Natural killer cell treated with Interleukin-12 subunit alpha and Interleukin-12 subunit beta and Interleukin-15 and Interleukin-18, amount 100 ng/mL, for 72 hours (primary cell): ENCODE measurements around the gene HJURP. TPM values are rescaled to one million over a fixed set of nuclear protein-coding genes. Genes with fewer than 3 reads are reported as not detected.
A peak's percentile ranks its signal among the peaks of the same experiment; 100 is the strongest.

Experiments
- ATAC-seq, 2 donors: fragments of 150-1000 bp; cut with Tn5 transposase in 1 of 2; sonication (Bioruptor Pico), chemical (Tn5 transposase) in 1 of 2; 2 replicates each; pipeline ENCODE4 v1.10.0; 2021
- DNase-seq: peaks from one replicate; pipeline ENCODE4 v3.0.0; 2022; ENCODE audit warnings: low spot score
- H3K27ac Mint-ChIP-seq, 2 donors: 1 replicate in 1 of 2; 2 replicates in 1 of 2; pipeline ENCODE4 v1.8.0; 2022; ENCODE audit warnings: mixed read lengths in 2 of 2, mild to moderate bottlenecking in 1 of 2, moderate library complexity in 1 of 2
- H3K27me3 Mint-ChIP-seq, 2 donors: 1 replicate in 1 of 2; 2 replicates in 1 of 2; pipeline ENCODE4 v1.8.0; 2022; ENCODE audit warnings: mixed read lengths in 2 of 2
- H3K36me3 Mint-ChIP-seq: one replicate; pipeline ENCODE4 v1.8.0; 2022; ENCODE audit warnings: mixed read lengths
- H3K4me1 Mint-ChIP-seq, 2 donors: 1 replicate in 1 of 2; 2 replicates in 1 of 2; pipeline ENCODE4 v1.8.0; 2022; ENCODE audit warnings: low read depth in 2 of 2, mixed read lengths in 2 of 2, mild to moderate bottlenecking in 1 of 2
- H3K4me3 Mint-ChIP-seq: one replicate; pipeline ENCODE4 v1.8.0; 2022; ENCODE audit warnings: mixed read lengths
- H3K9me3 Mint-ChIP-seq: 2 replicates; pipeline ENCODE4 v1.8.0; 2022; ENCODE audit warnings: mixed read lengths
- total RNA-seq, 2 donors: library from RNA; stranded (reverse); gene quantifications; one replicate each; pipeline ENCODE4 v1.2.3, GENCODE V29; 2022

HJURP gene
- total RNA-seq, 2 donors from 2014 or later: 35.6 to 76.6 TPM

GRCh38 chr2:233856184-233856583, 1.8 kb upstream of the HJURP start:
- Mint-ChIP-seq H3K4me3 (no peak overlapping the region), H3K4me1 (peaks cover 16 to 25% of the 10 kb centered on the region in 2 donors), H3K27ac (peak overlapping the region; percentile 35 to 92), H3K27me3 (no peaks in the 10 kb centered on the region), H3K36me3 (peaks cover 11% of the 10 kb centered on the region), H3K9me3 (no peaks in the 10 kb centered on the region)
- ATAC-seq (no peak), DNase-seq (no peak)

- Mint-ChIP-seq H3K27ac (peak overlapping the region; percentile 35 to 92), H3K4me1 (peaks cover 16 to 25% of the 10 kb centered on the region in 2 donors), H3K36me3 (peaks cover 11% of the 10 kb centered on the region), H3K27me3 (no peaks in the 10 kb centered on the region), H3K4me3 (peak overlapping the region; percentile 91), H3K9me3 (no peaks in the 10 kb centered on the region)
- no peak for DNase-seq
- ATAC-seq: no peak
Measured at GRCh38 chr2:233855345-233855744, 1.0 kb upstream of the HJURP start.

- peaks cover 16 to 26% of the 10 kb centered on the region in 2 donors for H3K4me1 Mint-ChIP-seq
- no peaks in the 10 kb centered on the region for H3K9me3 Mint-ChIP-seq
- peak overlapping the region; percentile 91 for H3K4me3 Mint-ChIP-seq
- ATAC-seq: peak in 1 of 2 donors; percentile 1
- DNase-seq: no peak
- no peaks in the 10 kb centered on the region for H3K27me3 Mint-ChIP-seq
- peak overlapping the region; percentile 92 to 95 for H3K27ac Mint-ChIP-seq
- peaks cover 11% of the 10 kb centered on the region for H3K36me3 Mint-ChIP-seq
Measured at GRCh38 chr2:233853883-233854240, 473 bp downstream of the HJURP start.

GRCh38 chr2:233853353-233853752, 982 bp downstream of the HJURP start:
- H3K4me3 Mint-ChIP-seq: peak overlapping the region; percentile 91
- H3K9me3 Mint-ChIP-seq: no peaks in the 10 kb centered on the region
- ATAC-seq: no peak
- peak overlapping the region; percentile 36 to 92 for H3K27ac Mint-ChIP-seq
- no peak for DNase-seq
- H3K27me3 Mint-ChIP-seq: no peaks in the 10 kb centered on the region
- peaks cover 16 to 31% of the 10 kb centered on the region in 2 donors for H3K4me1 Mint-ChIP-seq
- H3K36me3 Mint-ChIP-seq: peaks cover 16% of the 10 kb centered on the region

DNA sequence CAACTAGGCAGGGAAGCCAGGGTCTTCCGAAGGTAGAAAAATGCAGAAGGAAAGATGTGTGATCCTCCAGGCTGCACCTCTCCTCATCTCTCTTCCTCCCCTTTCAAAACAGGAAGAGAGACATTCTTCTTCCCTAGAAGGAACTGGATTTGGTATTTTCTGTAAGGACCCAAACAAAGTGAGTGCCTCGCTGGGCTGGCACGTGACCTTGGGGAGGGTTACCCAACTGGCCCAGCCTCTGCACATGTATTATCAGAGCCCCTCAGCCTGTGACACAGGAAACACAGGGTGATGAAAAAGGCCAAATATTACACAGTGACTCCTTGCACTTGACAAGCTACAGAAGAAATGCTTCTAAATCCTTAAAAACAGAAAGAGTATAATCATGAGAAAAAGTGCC, 2.3 kb downstream of the HJURP start:
- Mint-ChIP-seq H3K9me3 (no peaks in the 10 kb centered on the region), H3K27me3 (no peaks in the 10 kb centered on the region), H3K27ac (no peak overlapping the region), H3K36me3 (peaks cover 16% of the 10 kb centered on the region), H3K4me1 (peaks cover 14 to 31% of the 10 kb centered on the region in 2 donors), H3K4me3 (peak overlapping the region; percentile 91)
- no peak for ATAC-seq
- no peak for DNase-seq

DNA sequence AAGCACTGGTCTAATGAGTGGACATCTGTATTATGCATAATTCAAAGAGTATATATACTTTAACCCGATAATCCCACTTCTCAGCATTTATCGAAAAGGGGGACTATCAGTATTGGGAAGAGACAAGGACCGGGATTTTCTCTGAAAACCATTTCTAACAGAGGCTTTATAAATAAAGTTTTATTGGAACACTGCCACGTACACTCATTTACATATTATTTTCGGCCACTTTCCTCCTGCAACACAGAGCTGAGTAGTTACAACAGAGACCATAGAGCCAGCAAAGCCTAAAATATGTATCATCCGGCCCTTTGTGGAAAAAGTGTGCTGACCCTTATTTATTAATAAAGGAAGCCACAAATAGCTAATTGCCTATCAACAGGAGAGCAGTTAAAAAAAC, 3.2 kb downstream of the HJURP start:
- Mint-ChIP-seq H3K4me1 (peaks cover 14 to 31% of the 10 kb centered on the region in 2 donors), H3K27me3 (no peaks in the 10 kb centered on the region), H3K27ac (no peak overlapping the region), H3K36me3 (peaks cover 16% of the 10 kb centered on the region), H3K4me3 (peak overlapping the region; percentile 39), H3K9me3 (no peaks in the 10 kb centered on the region)
- DNase-seq (no peak), ATAC-seq (no peak)

GRCh38 chr2:233850745-233851144, 3.6 kb downstream of the HJURP start:
- Mint-ChIP-seq H3K4me1 (peaks cover 12 to 28% of the 10 kb centered on the region in 2 donors), H3K9me3 (no peaks in the 10 kb centered on the region), H3K27me3 (no peaks in the 10 kb centered on the region), H3K27ac (no peak overlapping the region), H3K36me3 (peaks cover 16% of the 10 kb centered on the region), H3K4me3 (no peak overlapping the region)
- no peak for DNase-seq
- ATAC-seq: no peak

- peaks cover 16% of the 10 kb centered on the region for H3K36me3 Mint-ChIP-seq
- peaks cover 9 to 23% of the 10 kb centered on the region in 2 donors for H3K4me1 Mint-ChIP-seq
- no peak overlapping the region for H3K4me3 Mint-ChIP-seq
- ATAC-seq (no peak), DNase-seq (no peak)
- H3K27ac Mint-ChIP-seq: no peak overlapping the region
- H3K27me3 Mint-ChIP-seq: no peaks in the 10 kb centered on the region
- H3K9me3 Mint-ChIP-seq: no peaks in the 10 kb centered on the region
Measured at GRCh38 chr2:233849607-233850271, 4.6 kb downstream of the HJURP start.

DNA sequence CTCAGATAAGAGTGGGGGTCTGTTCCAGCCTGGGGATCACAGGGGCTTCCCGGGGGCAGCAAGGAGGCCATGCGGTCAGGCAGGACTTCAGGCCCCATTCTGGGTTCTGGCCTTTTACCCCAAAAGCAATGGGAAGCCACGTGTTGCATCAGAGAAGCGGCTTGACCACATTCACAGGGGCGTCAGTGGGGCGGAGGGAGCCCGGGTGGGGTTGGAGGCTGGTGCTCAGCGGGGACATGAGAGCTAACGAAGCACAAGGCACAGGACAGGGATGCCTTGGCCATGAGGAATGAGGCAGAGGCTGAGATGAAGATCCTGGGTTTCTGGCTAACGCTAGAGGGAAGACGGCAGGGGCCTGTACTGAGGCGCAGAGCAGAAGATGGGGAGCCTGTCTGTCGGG, 6.1 kb downstream of the HJURP start:
- Mint-ChIP-seq H3K36me3 (peaks cover 23% of the 10 kb centered on the region), H3K27me3 (no peaks in the 10 kb centered on the region), H3K9me3 (no peaks in the 10 kb centered on the region), H3K4me3 (no peak overlapping the region), H3K27ac (no peak overlapping the region), H3K4me1 (peaks cover 3 to 16% of the 10 kb centered on the region in 2 donors)
- no peak for ATAC-seq
- no peak for DNase-seq

- Mint-ChIP-seq H3K4me1 (peaks cover 0 to 8% of the 10 kb centered on the region in 2 donors), H3K9me3 (no peaks in the 10 kb centered on the region), H3K36me3 (peaks cover 16% of the 10 kb centered on the region), H3K27me3 (no peaks in the 10 kb centered on the region), H3K27ac (no peak overlapping the region), H3K4me3 (no peak overlapping the region)
- ATAC-seq: no peak
- DNase-seq: no peak
Measured at GRCh38 chr2:233847248-233847898, 7.0 kb downstream of the HJURP start.

DNA sequence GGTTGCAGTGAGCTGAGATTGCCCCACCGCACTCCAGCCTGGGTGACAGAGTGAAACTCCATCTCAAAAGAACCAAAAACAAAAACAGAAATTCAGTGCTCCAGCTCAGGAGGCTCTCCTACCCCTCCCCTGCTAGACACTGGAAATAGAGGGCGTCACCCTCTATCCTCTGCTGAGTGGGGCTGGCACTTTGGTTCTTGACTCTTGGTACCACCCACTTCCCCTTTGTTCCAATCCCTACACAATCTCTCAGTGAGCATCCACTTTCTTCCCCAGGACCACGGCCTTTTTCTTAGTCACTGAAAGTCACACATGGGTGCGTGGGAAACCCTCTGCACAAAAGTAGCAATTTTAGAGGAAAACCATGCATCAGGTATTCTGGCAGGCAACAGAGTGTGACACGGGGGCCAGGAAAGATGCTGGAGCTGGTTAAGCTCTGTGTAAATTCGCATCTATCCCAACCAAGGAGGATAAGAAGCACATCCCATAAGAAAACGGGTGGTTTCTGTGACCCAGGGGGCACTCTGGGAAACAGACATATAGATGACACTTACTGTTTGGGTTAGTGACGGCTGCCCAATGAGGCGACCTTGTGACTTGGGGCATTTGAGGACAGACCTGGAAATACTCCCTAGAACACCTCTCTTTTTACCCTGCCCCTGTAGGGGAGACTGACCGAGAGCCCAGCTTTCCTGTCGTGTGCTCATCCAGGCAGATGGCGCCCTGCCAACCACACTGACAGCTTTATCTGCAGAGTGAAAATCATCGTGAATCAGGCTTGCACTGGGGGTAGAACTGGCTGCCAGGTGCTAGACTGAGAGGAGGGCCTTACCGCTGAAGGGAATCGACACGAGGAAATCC, 7.7 kb downstream of the HJURP start:
- no peak for ATAC-seq
- Mint-ChIP-seq H3K36me3 (peaks cover 14% of the 10 kb centered on the region), H3K4me3 (no peak overlapping the region), H3K4me1 (peaks cover 0 to 6% of the 10 kb centered on the region in 2 donors), H3K27ac (no peak overlapping the region), H3K27me3 (no peaks in the 10 kb centered on the region), H3K9me3 (no peaks in the 10 kb centered on the region)
- no peak for DNase-seq

- ATAC-seq: no peak
- Mint-ChIP-seq H3K27me3 (no peaks in the 10 kb centered on the region), H3K27ac (no peak overlapping the region), H3K4me3 (no peak overlapping the region), H3K4me1 (peaks cover 0 to 6% of the 10 kb centered on the region in 2 donors), H3K36me3 (peaks cover 14% of the 10 kb centered on the region), H3K9me3 (no peaks in the 10 kb centered on the region)
- DNase-seq: no peak
Measured at GRCh38 chr2:233845301-233846060, 8.9 kb downstream of the HJURP start.

- H3K36me3 Mint-ChIP-seq: peaks cover 14% of the 10 kb centered on the region
- peaks cover 0 to 6% of the 10 kb centered on the region in 2 donors for H3K4me1 Mint-ChIP-seq
- no peaks in the 10 kb centered on the region for H3K9me3 Mint-ChIP-seq
- DNase-seq (no peak), ATAC-seq (no peak)
- no peak overlapping the region for H3K27ac Mint-ChIP-seq
- H3K27me3 Mint-ChIP-seq: no peaks in the 10 kb centered on the region
- no peak overlapping the region for H3K4me3 Mint-ChIP-seq
Measured at GRCh38 chr2:233844836-233845235, 9.5 kb downstream of the HJURP start.
